Endometrial microvascular endothelial cells (primary cell): Measurements from ENCODE around the gene SRPK1. TPM values are rescaled to one million over a fixed set of nuclear protein-coding genes. Genes with fewer than 3 reads are reported as not detected.
"Not testable (repeated sequence)": the region's sequence is repeated elsewhere in the genome, so short reads cannot be mapped to it uniquely, and the experiment has no call there.

Experiments
- in situ Hi-C: cut with HindIII; loops from 2 replicates; pipeline ENCODE4 v1.10.0; 2017; ENCODE audit warnings: low sequenced_read_pairs, low pct_unique_long_range_greater_than_20kb; ENCODE audit errors: inconsistent ontology term
- total RNA-seq: library from RNA; depleted of rRNA; stranded (reverse); fragments of >200 nt; gene quantifications from one replicate; pipeline ENCODE4 v1.2.3, GENCODE V29; 2015; ENCODE audit errors: inconsistent ontology term

Gene SRPK1
- total RNA-seq, 1 donor from 2014 or later = 91.6 TPM

GRCh38 chr6:35935469-35935868, 14.6 kb upstream of the SRPK1 start:
- in situ Hi-C loops = no loop called here

- in situ Hi-C loops = no loop called here
These were observed 12.9 kb upstream of the SRPK1 start for GRCh38 chr6:35933844-35934243.

GRCh38 chr6:35931873-35932272, 11.0 kb upstream of the SRPK1 start:
- in situ Hi-C loops = not testable (repeated sequence)

- in situ Hi-C loops = no loop called here
These were observed 10.2 kb upstream of the SRPK1 start for GRCh38 chr6:35931120-35931561.

- in situ Hi-C loops = no loop called here
These were observed 8.7 kb upstream of the SRPK1 start for GRCh38 chr6:35929601-35930000.

GRCh38 chr6:35926509-35927215, 5.8 kb upstream of the SRPK1 start:
- in situ Hi-C loops = no loop called here

GRCh38 chr6:35925961-35926360, 5.1 kb upstream of the SRPK1 start:
- in situ Hi-C loops = no loop called here

- in situ Hi-C loops = no loop called here
These were observed 3.2 kb upstream of the SRPK1 start for GRCh38 chr6:35924146-35924545.

GRCh38 chr6:35922139-35922554, 1.2 kb upstream of the SRPK1 start:
- in situ Hi-C loops = no loop called here

- in situ Hi-C loops = no loop called here
These were observed 809 bp downstream of the SRPK1 start for GRCh38 chr6:35919827-35920751.

GRCh38 chr6:35919085-35919826, 1.6 kb downstream of the SRPK1 start:
- in situ Hi-C loops = no loop called here

- in situ Hi-C loops = not testable (repeated sequence)
These were observed 4.0 kb downstream of the SRPK1 start for GRCh38 chr6:35916893-35917292.

- in situ Hi-C loops = no loop called here
These were observed 4.8 kb downstream of the SRPK1 start for GRCh38 chr6:35916056-35916455.

GRCh38 chr6:35914536-35914935, 6.4 kb downstream of the SRPK1 start:
- in situ Hi-C loops = no loop called here

GRCh38 chr6:35911871-35912653, 8.8 kb downstream of the SRPK1 start:
- in situ Hi-C loops = no loop called here

GRCh38 chr6:35909571-35909970, 11.3 kb downstream of the SRPK1 start:
- in situ Hi-C loops = not testable (repeated sequence)

- in situ Hi-C loops = not testable (repeated sequence)
These were observed 12.0 kb downstream of the SRPK1 start for GRCh38 chr6:35908753-35909401.

GRCh38 chr6:35907750-35908149, 13.1 kb downstream of the SRPK1 start:
- in situ Hi-C loops = no loop called here
